HepG2 (cell line): Measurements from ENCODE around the gene KIF20A. TPM values are rescaled to one million over a fixed set of nuclear protein-coding genes. Genes with fewer than 3 reads are reported as not detected.

Experiments
- CREB1 ChIP-seq, 2 experiments: fragments of 450-650 bp in 1 of 2; IDR thresholded peaks; 2 replicates each; pipeline ENCODE4 v1.6.1; 2016 to 2017; ENCODE audit warnings: control low read depth in 1 of 2, mild to moderate bottlenecking in 1 of 2, missing compliant biosample characterization in 1 of 2, missing genetic modification characterization in 1 of 2
- E2F1 ChIP-seq: sonication (generic); formaldehyde crosslinking; IDR thresholded peaks from 2 replicates; pipeline ENCODE4 v1.5.0; 2020; ENCODE audit warnings: missing genetic modification reagents
- FOXK2 ChIP-seq: fragments of 450-650 bp; IDR thresholded peaks from 2 replicates; pipeline ENCODE4 v1.6.1; 2016
- GPN1 ChIP-seq: sonication (generic); formaldehyde crosslinking; IDR thresholded peaks from 2 replicates; pipeline ENCODE4 v1.5.1; 2020; ENCODE audit warnings: missing genetic modification reagents, borderline replicate concordance
- GRHL1 ChIP-seq: sonication (generic); formaldehyde crosslinking; conservative IDR thresholded peaks from 2 replicates; pipeline ENCODE4 v1.8.0; 2022; ENCODE audit warnings: missing genetic modification reagents
- HCFC1 ChIP-seq: fragments of 150-350 bp; IDR thresholded peaks from 2 replicates; pipeline ENCODE4 v1.6.1; 2014; ENCODE audit warnings: low read depth, low read length
- HES4 ChIP-seq: sonication (generic); formaldehyde crosslinking; IDR thresholded peaks from 2 replicates; pipeline ENCODE4 v1.9.0; 2021; ENCODE audit warnings: mild to moderate bottlenecking, missing genetic modification reagents, borderline replicate concordance
- HOXA7 ChIP-seq: sonication (generic); formaldehyde crosslinking; IDR thresholded peaks from 2 replicates; pipeline ENCODE4 v1.8.1; 2022; ENCODE audit warnings: mild to moderate bottlenecking, missing genetic modification reagents, moderate library complexity
- MAFK ChIP-seq, 2 experiments: IDR thresholded peaks in 1 of 2; conservative IDR thresholded peaks in 1 of 2; 2 replicates each; pipeline ENCODE4 v1.6.1; 2011; ENCODE audit warnings: improper control_type of control experiment in 2 of 2, low read length in 2 of 2
- PBX2 ChIP-seq: IDR thresholded peaks from 2 replicates; pipeline ENCODE4 v1.6.1; 2016; ENCODE audit warnings: control low read depth
- PTBP1 ChIP-seq: fragments of 200-400 bp; formaldehyde crosslinking; IDR thresholded peaks from 2 replicates; pipeline ENCODE4 v1.6.1; 2018; ENCODE audit warnings: low read length, low read depth; ENCODE audit not compliant: poor library complexity, severe bottlenecking
- RFXAP ChIP-seq: sonication (generic); formaldehyde crosslinking; IDR thresholded peaks from 2 replicates; pipeline ENCODE4 v1.4.0; 2020; ENCODE audit warnings: missing genetic modification reagents, borderline replicate concordance
- SOX6 ChIP-seq, 2 experiments: fragments of 450-650 bp in 1 of 2; sonication (generic) in 1 of 2; formaldehyde crosslinking in 1 of 2; IDR thresholded peaks; 2 replicates each; pipeline versions ENCODE4 v1.4.0 to v1.6.1; 2017 to 2020; ENCODE audit warnings: antibody characterized with exemption in 1 of 2, mild to moderate bottlenecking in 1 of 2, missing genetic modification reagents in 1 of 2
- THRA ChIP-seq: sonication (generic); formaldehyde crosslinking; IDR thresholded peaks from 2 replicates; pipeline ENCODE4 v1.4.0; 2020; ENCODE audit warnings: missing genetic modification reagents, borderline replicate concordance
- ZEB1 ChIP-seq: IDR thresholded peaks from 2 replicates; pipeline ENCODE4 v1.6.1; 2012; ENCODE audit warnings: mild to moderate bottlenecking, low read depth, inconsistent platforms; ENCODE audit not compliant: insufficient replicate concordance
- ZMYM2 ChIP-seq: sonication (generic); formaldehyde crosslinking; IDR thresholded peaks from 2 replicates; pipeline ENCODE4 v1.8.0; 2022; ENCODE audit warnings: mild to moderate bottlenecking, missing genetic modification reagents
- ZNF207 ChIP-seq: fragments of 450-650 bp; IDR thresholded peaks from 2 replicates; pipeline ENCODE4 v1.6.1; 2016; ENCODE audit warnings: antibody characterized with exemption, borderline replicate concordance
- ZNF280B ChIP-seq: sonication (generic); formaldehyde crosslinking; IDR thresholded peaks from 2 replicates; pipeline ENCODE4 v1.5.0; 2020; ENCODE audit warnings: missing genetic modification reagents, mild to moderate bottlenecking, borderline replicate concordance
- ZNF337 ChIP-seq: sonication (generic); formaldehyde crosslinking; IDR thresholded peaks from 2 replicates; pipeline ENCODE4 v1.5.1; 2020; ENCODE audit warnings: missing genetic modification reagents, low read depth, mild to moderate bottlenecking, borderline replicate concordance
- ZNF343 ChIP-seq: sonication (generic); formaldehyde crosslinking; IDR thresholded peaks from 2 replicates; pipeline ENCODE4 v1.4.0; 2020; ENCODE audit warnings: mild to moderate bottlenecking, missing genetic modification reagents
- ZNF629 ChIP-seq: sonication (generic); formaldehyde crosslinking; conservative IDR thresholded peaks from 2 replicates; pipeline ENCODE4 v1.5.0; 2020; ENCODE audit warnings: missing genetic modification reagents
- ZNF672 ChIP-seq: sonication (generic); formaldehyde crosslinking; IDR thresholded peaks from 2 replicates; pipeline ENCODE4 v1.8.1; 2022; ENCODE audit warnings: missing genetic modification reagents
- ZNF780A ChIP-seq: sonication (generic); formaldehyde crosslinking; IDR thresholded peaks from 2 replicates; pipeline ENCODE4 v1.8.0; 2022; ENCODE audit warnings: mild to moderate bottlenecking, missing genetic modification reagents, moderate library complexity
- ZNF781 ChIP-seq: sonication (generic); formaldehyde crosslinking; IDR thresholded peaks from 2 replicates; pipeline ENCODE4 v1.5.1; 2020; ENCODE audit warnings: borderline replicate concordance, mild to moderate bottlenecking, missing genetic modification reagents; ENCODE audit errors: not compliant biosample characterization
- polyA plus RNA-seq, 8 experiments: library from polyadenylated mRNA; depleted of rRNA in 3 of 8; stranded (reverse) in 7 of 8; unstranded in 1 of 8; fragments of >200 nt; fragmentation: Illumina TruSeq in 4 of 8; extraction: Trizol in 4 of 8; gene quantifications; 2 replicates each; pipeline versions ENCODE4 v1.2.1 to v1.2.3, GENCODE V29; 2011 to 2016; ENCODE audit warnings: low read depth in 4 of 8, missing spikeins in 1 of 8, mixed read lengths in 1 of 8; ENCODE audit not compliant: insufficient read depth in 1 of 8
- total RNA-seq, 5 experiments: library from RNA; depleted of rRNA; stranded (reverse); fragments of >200 nt; fragmentation: Illumina TruSeq; extraction: Trizol; gene quantifications; 2 replicates each; pipeline ENCODE4 v1.2.3, GENCODE V29; 2016; ENCODE audit warnings: low read depth in 1 of 5

The KIF20A gene
- total and polyA plus RNA-seq, 2 of the 13 experiments (the other 11 are each of a cell fraction or from before 2014, with no cell fraction given): 17.1 to 66.8 TPM

GRCh38 chr5:138212828-138213160 is 33.9 kb downstream of the KIF20A start (continued):
- no peak; the same call in 1 of the 2 replicates for TF ChIP-seq ZNF280B (CRISPR knock-in tag)
- TF ChIP-seq CREB1 (IDR thresholded peaks at IDR 0.05): no peak
- no peak for TF ChIP-seq CREB1 (CRISPR knock-in tag; IDR thresholded peaks at IDR 0.05)
- no peak for TF ChIP-seq HCFC1
- 0 out of 2 replicates have a peak, but pooled peaks have one; percentile 34 for TF ChIP-seq ZNF780A (CRISPR knock-in tag)
- no peak for TF ChIP-seq PTBP1
- TF ChIP-seq ZNF337: 0 out of 2 replicates have a peak, but pooled peaks have one; percentile 34
- no peak for TF ChIP-seq ZNF781 (CRISPR knock-in tag)
- TF ChIP-seq MAFK (conservative IDR thresholded peaks at IDR 0.05 in 1 of 2, IDR thresholded peaks at IDR 0.05 in 1 of 2; ENCODE audit: low read length in 2 of 2): no peak
- no peak for TF ChIP-seq FOXK2
- 0 out of 2 replicates have a peak, but pooled peaks have one; percentile 54 for TF ChIP-seq HOXA7
- TF ChIP-seq E2F1 (CRISPR knock-in tag): no peak
- TF ChIP-seq GPN1 (CRISPR knock-in tag): no peak
- no peak; the same call in 1 of the 2 replicates for TF ChIP-seq PBX2
- no peak for TF ChIP-seq ZEB1
- TF ChIP-seq SOX6 (IDR thresholded peaks at IDR 0.05): no peak
- TF ChIP-seq SOX6 (CRISPR knock-in tag; IDR thresholded peaks at IDR 0.05): no peak
- no peak for TF ChIP-seq ZNF207
- TF ChIP-seq GRHL1 (CRISPR knock-in tag): no peak
- no peak for TF ChIP-seq ZNF629
- no peak for TF ChIP-seq HES4 (CRISPR knock-in tag)
- TF ChIP-seq THRA: no peak
- TF ChIP-seq ZNF343: no peak
- no peak for TF ChIP-seq RFXAP (CRISPR knock-in tag)
- no peak for TF ChIP-seq ZNF672 (CRISPR knock-in tag)
- TF ChIP-seq ZMYM2 (CRISPR knock-in tag): no peak
